HepG2 (cell line): ENCODE data around the gene SEZ6. TPM values are rescaled to one million over a fixed set of nuclear protein-coding genes. Genes with fewer than 3 reads are reported as not detected.

Source experiments
- ATAC-seq: fragments of 200-7000 bp; cut with Tn5 transposase; 3 replicates; pipeline ENCODE4 v1.9.1; 2020; ENCODE audit warnings: mild to moderate bottlenecking, moderate library complexity
- BruUV-seq: library from RNA; stranded (reverse); fragments of 400-500 nt; replicated peaks from 2 replicates; lab custom pipeline; 2021; lab: Mats Ljungman, UMichigan
- CTCF ChIA-PET: fragments of 300-600 bp; formaldehyde crosslinking; extraction: SDS; loops from one replicate; lab custom pipeline; 2021; ENCODE audit warnings: low total read pairs, inconsistent platforms, low intra/inter-chr PET ratio; lab: Yijun Ruan, JAX
- POLR2A ChIA-PET: fragments of 350-600 bp; sonication (Branson Sonifier 250); formaldehyde crosslinking; loops from one replicate; lab custom pipeline; 2020; ENCODE audit warnings: antibody characterized with exemption, inconsistent platforms; lab: Yijun Ruan, JAX
- DNase-seq: peaks from one replicate; pipeline ENCODE4 v3.0.0-alpha.2; 2015; ENCODE audit warnings: low spot score
- FAIRE-seq: peaks from 3 replicates; lab custom pipeline; 2011; peaks lifted over from hg19 to GRCh38; lab: Jason Lieb, UNC
- H2AFZ ChIP-seq: one replicate; pipeline ENCODE4 v1.6.1; 2011; ENCODE audit warnings: low read length, inconsistent platforms
- H3K27ac ChIP-seq: fragments of 300-600 bp; 3 replicates; pipeline ENCODE4 v1.8.0; 2011; ENCODE audit warnings: mixed run types, mild to moderate bottlenecking, mixed read lengths, low read length, inconsistent platforms; ENCODE audit not compliant: insufficient read depth; ENCODE audit errors: extremely low read length
- H3K27me3 ChIP-seq, 2 experiments: fragments of 200-600 bp in 1 of 2; 2 replicates in 1 of 2; 3 replicates in 1 of 2; pipeline versions ENCODE4 v1.6.0 to v1.8.0; 2011; ENCODE audit warnings: low read length in 2 of 2, mild to moderate bottlenecking in 2 of 2, moderate library complexity in 2 of 2, inconsistent platforms in 1 of 2; ENCODE audit not compliant: insufficient read depth in 2 of 2, control insufficient read depth in 1 of 2
- H3K36me3 ChIP-seq, 2 experiments: fragments of 200-600 bp in 1 of 2; replicated peaks in 1 of 2; 2 replicates in 1 of 2; 3 replicates in 1 of 2; pipeline versions ENCODE4 v1.5.1 to v1.8.0; 2011; ENCODE audit warnings: low read length in 2 of 2, inconsistent platforms in 1 of 2; ENCODE audit not compliant: insufficient read depth in 2 of 2, control insufficient read depth in 1 of 2
- H3K4me1 ChIP-seq: 2 replicates; pipeline ENCODE4 v1.5.1; 2012; ENCODE audit warnings: low read length, inconsistent platforms; ENCODE audit not compliant: insufficient read depth
- H3K4me2 ChIP-seq: 2 replicates; pipeline ENCODE4 v1.6.0; 2011; ENCODE audit warnings: low read depth, low read length, inconsistent platforms
- H3K4me3 ChIP-seq, 3 experiments: fragments of 200-600 bp in 1 of 3; sonication (generic), shearing (Covaris generic) in 1 of 3; replicated peaks in 1 of 3; 2 replicates each; pipeline ENCODE4 v1.5.1; 2011 to 2016; ENCODE audit warnings: low read length in 3 of 3, inconsistent platforms in 2 of 3, low read depth in 2 of 3, mild to moderate bottlenecking in 2 of 3, control low read depth in 1 of 3, mixed read lengths in 1 of 3; ENCODE audit not compliant: insufficient read depth in 1 of 3
- H3K79me2 ChIP-seq: one replicate; pipeline ENCODE4 v1.6.1; 2011; ENCODE audit warnings: low read length, inconsistent platforms; ENCODE audit not compliant: insufficient read depth
- H3K9ac ChIP-seq: 2 replicates; pipeline ENCODE4 v1.6.0; 2011; ENCODE audit warnings: mild to moderate bottlenecking, low read depth, low read length, inconsistent platforms; ENCODE audit not compliant: insufficient read depth
- H3K9me3 ChIP-seq: 2 replicates; pipeline ENCODE4 v1.5.1; 2012; ENCODE audit warnings: mild to moderate bottlenecking, low read length
- H4K20me1 ChIP-seq: 2 replicates; pipeline ENCODE4 v1.6.0; 2011; ENCODE audit warnings: inconsistent platforms, mild to moderate bottlenecking, low read length, moderate library complexity; ENCODE audit not compliant: insufficient read depth
- EEA1 ChIP-seq: sonication (generic); formaldehyde crosslinking; IDR thresholded peaks from 2 replicates; pipeline ENCODE4 v1.5.1; 2020; ENCODE audit warnings: mild to moderate bottlenecking, missing genetic modification reagents, borderline replicate concordance
- FOXA1 ChIP-seq, 2 experiments: fragments of 450-650 bp in 1 of 2; sonication (generic) in 1 of 2; formaldehyde crosslinking in 1 of 2; IDR thresholded peaks; 2 replicates each; pipeline versions ENCODE4 v1.4.0 to v1.6.1; 2016 to 2020; ENCODE audit warnings: missing genetic modification reagents in 1 of 2
- GATAD1 ChIP-seq: IDR thresholded peaks from 2 replicates; pipeline ENCODE4 v1.6.1; 2016; ENCODE audit warnings: missing genetic modification reagents, missing compliant biosample characterization
- KLF16 ChIP-seq, 2 experiments: sonication (generic) in 1 of 2; formaldehyde crosslinking in 1 of 2; IDR thresholded peaks; 2 replicates each; pipeline versions ENCODE4 v1.6.1 to v1.8.0; 2016 to 2023; ENCODE audit warnings: missing genetic modification reagents in 2 of 2, missing compliant biosample characterization in 1 of 2
- NFRKB ChIP-seq: fragments of 450-650 bp; IDR thresholded peaks from 2 replicates; pipeline ENCODE4 v1.6.1; 2017
- RAD21 ChIP-seq: fragments of 450-650 bp; formaldehyde crosslinking; IDR thresholded peaks from 2 replicates; pipeline ENCODE4 v1.5.0; 2020; ENCODE audit warnings: mild to moderate bottlenecking
- SMAD3 ChIP-seq: sonication (generic); formaldehyde crosslinking; IDR thresholded peaks from 2 replicates; pipeline ENCODE4 v1.4.0; 2020; ENCODE audit warnings: missing genetic modification reagents
- SP4 ChIP-seq: sonication (generic); formaldehyde crosslinking; IDR thresholded peaks from 2 replicates; pipeline ENCODE4 v1.8.1; 2023; ENCODE audit warnings: mild to moderate bottlenecking, missing genetic modification reagents
- WIZ ChIP-seq: sonication (generic); formaldehyde crosslinking; IDR thresholded peaks from 2 replicates; pipeline ENCODE4 v1.5.1; 2020; ENCODE audit warnings: mild to moderate bottlenecking, missing genetic modification reagents
- ZFP90 ChIP-seq: sonication (generic); formaldehyde crosslinking; IDR thresholded peaks from 2 replicates; pipeline ENCODE4 v1.8.0; 2022; ENCODE audit warnings: missing genetic modification reagents, mild to moderate bottlenecking, inconsistent platforms, borderline replicate concordance
- ZFY ChIP-seq: sonication (generic); formaldehyde crosslinking; IDR thresholded peaks from 2 replicates; pipeline ENCODE4 v1.4.0; 2020; ENCODE audit warnings: missing genetic modification reagents
- ZNF124 ChIP-seq: sonication (generic); formaldehyde crosslinking; IDR thresholded peaks from 2 replicates; pipeline ENCODE4 v1.4.0; 2020; ENCODE audit warnings: missing genetic modification reagents
- ZNF225 ChIP-seq: sonication (generic); formaldehyde crosslinking; IDR thresholded peaks from 2 replicates; pipeline ENCODE4 v1.4.0; 2020; ENCODE audit warnings: mild to moderate bottlenecking, missing genetic modification reagents
- ZNF451 ChIP-seq: sonication (generic); formaldehyde crosslinking; IDR thresholded peaks from 2 replicates; pipeline ENCODE4 v1.5.0; 2020; ENCODE audit warnings: mild to moderate bottlenecking, missing genetic modification reagents
- ZNF557 ChIP-seq: sonication (generic); formaldehyde crosslinking; IDR thresholded peaks from 2 replicates; pipeline ENCODE4 v1.4.0; 2020; ENCODE audit warnings: missing genetic modification reagents
- ZNF577 ChIP-seq: sonication (generic); formaldehyde crosslinking; IDR thresholded peaks from 2 replicates; pipeline ENCODE4 v1.4.0; 2020; ENCODE audit warnings: mild to moderate bottlenecking, low read depth, missing genetic modification reagents, borderline replicate concordance
- WGBS: methylation state at CpG from one replicate; pipeline ENCODE4 v1.1.6; 2017; ENCODE audit warnings: low lambda C conversion rate; 5-methylcytosine and 5-hydroxymethylcytosine counted together
- in situ Hi-C: cut with HindIII; loops from 2 replicates; pipeline ENCODE4 v1.10.0; 2017; ENCODE audit warnings: low pct_unique_long_range_greater_than_20kb; ENCODE audit not compliant: extremely low pct_ligation_motif_present
- intact Hi-C: fragments of 100-400 bp; cut with micrococcal nuclease; formaldehyde crosslinking; loops from one replicate; pipeline ENCODE4 v1.10.0; 2022; ENCODE audit not compliant: unreplicated experiment
- polyA plus RNA-seq, 8 experiments: library from polyadenylated mRNA; depleted of rRNA in 3 of 8; stranded (reverse) in 7 of 8; unstranded in 1 of 8; fragments of >200 nt; fragmentation: Illumina TruSeq in 4 of 8; extraction: Trizol in 4 of 8; gene quantifications; 2 replicates each; pipeline versions ENCODE4 v1.2.1 to v1.2.3, GENCODE V29; 2011 to 2016; ENCODE audit warnings: low read depth in 4 of 8, missing spikeins in 1 of 8, mixed read lengths in 1 of 8; ENCODE audit not compliant: insufficient read depth in 1 of 8
- total RNA-seq, 5 experiments: library from RNA; depleted of rRNA; stranded (reverse); fragments of >200 nt; fragmentation: Illumina TruSeq; extraction: Trizol; gene quantifications; 2 replicates each; pipeline ENCODE4 v1.2.3, GENCODE V29; 2016; ENCODE audit warnings: low read depth in 1 of 5
- TF ChIP-seq, protein P1 (sequence below): sonication (generic); IDR thresholded peaks from 2 replicates; pipeline ENCODE4 v1.6.1; 2016; ENCODE audit warnings: low read depth, borderline replicate concordance
- TF ChIP-seq, protein P2 (sequence below): IDR thresholded peaks from 2 replicates; pipeline ENCODE4 v1.6.1; 2016; ENCODE audit warnings: mild to moderate bottlenecking
- TF ChIP-seq, protein P3 (sequence below): sonication (generic); formaldehyde crosslinking; IDR thresholded peaks from 2 replicates; pipeline ENCODE4 v1.4.0; 2020; ENCODE audit warnings: missing genetic modification reagents
- TF ChIP-seq, protein P4 (sequence below): sonication (generic); formaldehyde crosslinking; IDR thresholded peaks from 2 replicates; pipeline ENCODE4 v1.5.0; 2020; ENCODE audit warnings: mild to moderate bottlenecking, missing genetic modification reagents

The SEZ6 gene
- total and polyA plus RNA-seq, 2 of the 13 experiments (the other 11 are each of a cell fraction or from before 2014, with no cell fraction given) = not detected

DNA sequence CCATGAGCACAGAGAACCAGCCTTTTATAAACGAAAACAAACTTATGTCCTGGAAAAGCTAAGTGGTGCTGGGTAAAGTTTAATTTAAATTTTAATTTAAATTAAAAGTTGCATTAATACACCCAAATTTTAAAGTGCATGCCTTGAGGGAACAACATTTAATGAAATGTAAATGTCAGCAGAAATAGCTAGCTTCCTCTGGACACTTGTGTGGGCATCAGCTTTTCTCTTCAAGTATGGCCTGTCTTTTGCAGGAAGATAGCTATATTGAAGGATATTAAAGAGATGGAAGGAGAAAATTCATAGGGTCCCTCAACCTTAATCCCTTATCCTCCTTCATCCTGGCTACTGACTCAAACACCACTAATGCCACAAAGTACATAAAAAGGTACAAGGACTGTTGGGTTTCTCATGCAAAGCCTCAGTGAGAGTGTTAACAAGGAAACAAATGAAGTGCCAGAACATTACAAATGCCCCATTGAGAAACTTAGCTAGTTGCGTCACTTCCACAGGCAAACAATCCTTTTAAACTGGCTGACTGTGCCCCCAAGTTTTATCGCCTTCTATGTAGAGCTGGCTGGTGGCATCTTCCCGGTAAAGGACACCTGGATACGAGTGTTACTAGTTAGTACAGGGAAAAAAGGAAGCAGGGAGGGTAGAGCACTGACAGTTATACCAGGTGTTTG, 68.6 kb downstream of the SEZ6 start:
- Histone ChIP-seq H3K27me3 (no peaks in the 10 kb centered on the region), H3K4me3 (peak overlapping the region in 1 of 3 experiments; percentile 5; a peak in 1 of 6 replicates), H3K9me3 (no peaks in the 10 kb centered on the region), H3K9ac (peak overlapping the region; percentile 18; the same call in 1 of the 2 replicates), H3K4me1 (peaks cover 54% of the 10 kb centered on the region), H3K27ac (peak overlapping the region; percentile 55), H3K79me2 (peaks cover 97% of the 10 kb centered on the region), H3K36me3 (peaks cover 0 to 2% of the 10 kb centered on the region in 2 experiments; a peak in 3 of 5 replicates), H4K20me1 (peaks cover 25% of the 10 kb centered on the region), H2AFZ (no peak overlapping the region), H3K4me2 (peak overlapping the region; percentile 64)
- BruUV-seq = no TSS peak
- peak; percentile 85 for DNase-seq
- FAIRE-seq = peak; percentile 78
- intact Hi-C loops = no loop called here
- in situ Hi-C loops = no loop called here
- WGBS = 14% methylated on average over 5 of the region's 5 CpGs
- ChIA-PET POLR2A (interaction anchor here (0.6 to 4.6 kb wide), 6 partner anchors 13 to 210 kb away, joined by 3 to 57 read pairs (median 4); partner anchors contain the start of genes PHF12 and TRAF4), CTCF (no interaction called here)
- ATAC-seq = peak; percentile 85
- peak; percentile 63; the same call in 1 of the 2 replicates for TF ChIP-seq SMAD3 (CRISPR knock-in tag)
- TF ChIP-seq, protein P1, sequence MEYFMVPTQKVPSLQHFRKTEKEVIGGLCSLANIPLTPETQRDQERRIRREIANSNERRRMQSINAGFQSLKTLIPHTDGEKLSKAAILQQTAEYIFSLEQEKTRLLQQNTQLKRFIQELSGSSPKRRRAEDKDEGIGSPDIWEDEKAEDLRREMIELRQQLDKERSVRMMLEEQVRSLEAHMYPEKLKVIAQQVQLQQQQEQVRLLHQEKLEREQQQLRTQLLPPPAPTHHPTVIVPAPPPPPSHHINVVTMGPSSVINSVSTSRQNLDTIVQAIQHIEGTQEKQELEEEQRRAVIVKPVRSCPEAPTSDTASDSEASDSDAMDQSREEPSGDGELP = no peak
- no peak for TF ChIP-seq ZFP90 (CRISPR knock-in tag)
- TF ChIP-seq ZNF577 (CRISPR knock-in tag) = no peak
- TF ChIP-seq EEA1 (CRISPR knock-in tag) = no peak
- TF ChIP-seq NFRKB = no peak
- TF ChIP-seq RAD21 = no peak
- no peak for TF ChIP-seq GATAD1 (CRISPR knock-in tag)
- TF ChIP-seq ZNF225 (CRISPR knock-in tag) = no peak
- TF ChIP-seq ZNF451 (CRISPR knock-in tag) = no peak
- TF ChIP-seq FOXA1 (IDR thresholded peaks at IDR 0.05) = no peak
- 0 out of 2 replicates have a peak, but pooled peaks have one; percentile 20 for TF ChIP-seq FOXA1 (CRISPR knock-in tag; IDR thresholded peaks at IDR 0.05)
- no peak for TF ChIP-seq ZNF124 (CRISPR knock-in tag)
- TF ChIP-seq, protein P2, sequence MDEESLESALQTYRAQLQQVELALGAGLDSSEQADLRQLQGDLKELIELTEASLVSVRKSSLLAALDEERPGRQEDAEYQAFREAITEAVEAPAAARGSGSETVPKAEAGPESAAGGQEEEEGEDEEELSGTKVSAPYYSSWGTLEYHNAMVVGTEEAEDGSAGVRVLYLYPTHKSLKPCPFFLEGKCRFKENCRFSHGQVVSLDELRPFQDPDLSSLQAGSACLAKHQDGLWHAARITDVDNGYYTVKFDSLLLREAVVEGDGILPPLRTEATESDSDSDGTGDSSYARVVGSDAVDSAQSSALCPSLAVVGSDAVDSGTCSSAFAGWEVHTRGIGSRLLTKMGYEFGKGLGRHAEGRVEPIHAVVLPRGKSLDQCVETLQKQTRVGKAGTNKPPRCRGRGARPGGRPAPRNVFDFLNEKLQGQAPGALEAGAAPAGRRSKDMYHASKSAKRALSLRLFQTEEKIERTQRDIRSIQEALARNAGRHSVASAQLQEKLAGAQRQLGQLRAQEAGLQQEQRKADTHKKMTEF = peak; percentile 42; the same call in 1 of the 2 replicates
- no peak for TF ChIP-seq ZFY (CRISPR knock-in tag)
- no peak for TF ChIP-seq WIZ (CRISPR knock-in tag)
- no peak for TF ChIP-seq SP4 (CRISPR knock-in tag)
- 0 out of 4 replicates have a peak, but pooled peaks of 1 of the 2 experiments have one; percentile 41 for TF ChIP-seq KLF16 (CRISPR knock-in tag; IDR thresholded peaks at IDR 0.05)
- TF ChIP-seq, protein P3, sequence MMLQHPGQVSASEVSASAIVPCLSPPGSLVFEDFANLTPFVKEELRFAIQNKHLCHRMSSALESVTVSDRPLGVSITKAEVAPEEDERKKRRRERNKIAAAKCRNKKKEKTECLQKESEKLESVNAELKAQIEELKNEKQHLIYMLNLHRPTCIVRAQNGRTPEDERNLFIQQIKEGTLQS (CRISPR knock-in tag) = peak; percentile 58; the same call in 1 of the 2 replicates
- TF ChIP-seq ZNF557 = 0 out of 2 replicates have a peak, but pooled peaks have one; percentile 41
- TF ChIP-seq, protein P4, sequence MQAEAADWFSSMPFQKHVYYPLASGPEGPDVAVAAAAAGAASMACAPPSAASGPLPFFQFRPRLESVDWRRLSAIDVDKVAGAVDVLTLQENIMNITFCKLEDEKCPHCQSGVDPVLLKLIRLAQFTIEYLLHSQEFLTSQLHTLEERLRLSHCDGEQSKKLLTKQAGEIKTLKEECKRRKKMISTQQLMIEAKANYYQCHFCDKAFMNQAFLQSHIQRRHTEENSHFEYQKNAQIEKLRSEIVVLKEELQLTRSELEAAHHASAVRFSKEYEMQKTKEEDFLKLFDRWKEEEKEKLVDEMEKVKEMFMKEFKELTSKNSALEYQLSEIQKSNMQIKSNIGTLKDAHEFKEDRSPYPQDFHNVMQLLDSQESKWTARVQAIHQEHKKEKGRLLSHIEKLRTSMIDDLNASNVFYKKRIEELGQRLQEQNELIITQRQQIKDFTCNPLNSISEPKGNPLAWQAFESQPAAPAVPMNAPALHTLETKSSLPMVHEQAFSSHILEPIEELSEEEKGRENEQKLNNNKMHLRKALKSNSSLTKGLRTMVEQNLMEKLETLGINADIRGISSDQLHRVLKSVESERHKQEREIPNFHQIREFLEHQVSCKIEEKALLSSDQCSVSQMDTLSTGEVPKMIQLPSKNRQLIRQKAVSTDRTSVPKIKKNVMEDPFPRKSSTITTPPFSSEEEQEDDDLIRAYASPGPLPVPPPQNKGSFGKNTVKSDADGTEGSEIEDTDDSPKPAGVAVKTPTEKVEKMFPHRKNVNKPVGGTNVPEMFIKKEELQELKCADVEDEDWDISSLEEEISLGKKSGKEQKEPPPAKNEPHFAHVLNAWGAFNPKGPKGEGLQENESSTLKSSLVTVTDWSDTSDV (CRISPR knock-in tag) = no peak
